MCF 10A (cell line): ENCODE results near the gene APOLD1. TPM values are rescaled to one million over a fixed set of nuclear protein-coding genes. Genes with fewer than 3 reads are reported as not detected.
"Not testable (repeated sequence)": the region's sequence is repeated elsewhere in the genome, so short reads cannot be mapped to it uniquely, and the experiment has no call there.

Experiments used
- BruUV-seq: library from RNA; stranded (reverse); fragments of 400-500 nt; replicated peaks from 2 replicates; lab custom pipeline; 2021; lab: Mats Ljungman, UMichigan
- CTCF ChIA-PET: fragments of 300-600 bp; sonication (Branson Sonifier 250); formaldehyde crosslinking; extraction: SDS; loops from one replicate; lab custom pipeline; 2021; ENCODE audit warnings: antibody characterized with exemption, inconsistent platforms; lab: Yijun Ruan, JAX
- POLR2A ChIA-PET: fragments of 300-600, 350-650 bp; sonication (Branson Sonifier 250); formaldehyde crosslinking; extraction: SDS; loops from one replicate; lab custom pipeline; 2020; ENCODE audit warnings: antibody characterized with exemption, inconsistent platforms; lab: Yijun Ruan, JAX
- DNase-seq: peaks from one replicate; pipeline ENCODE4 v3.0.0-alpha.2; 2018; ENCODE audit not compliant: unreplicated experiment
- H3K27ac Mint-ChIP-seq: one replicate; pipeline ENCODE4 v1.8.0; 2022; ENCODE audit warnings: mild to moderate bottlenecking, low read depth, mixed read lengths; ENCODE audit not compliant: unreplicated experiment
- H3K27me3 Mint-ChIP-seq: one replicate; pipeline ENCODE4 v1.8.0; 2022; ENCODE audit warnings: mixed read lengths; ENCODE audit not compliant: insufficient read depth, unreplicated experiment
- H3K36me3 Mint-ChIP-seq: one replicate; pipeline ENCODE4 v1.8.0; 2022; ENCODE audit warnings: mild to moderate bottlenecking, moderate library complexity, mixed read lengths; ENCODE audit not compliant: insufficient read depth, unreplicated experiment
- H3K4me1 Mint-ChIP-seq: one replicate; pipeline ENCODE4 v1.8.0; 2022; ENCODE audit warnings: mixed read lengths; ENCODE audit not compliant: insufficient read depth, unreplicated experiment
- H3K4me3 Mint-ChIP-seq: one replicate; pipeline ENCODE4 v1.8.0; 2022; ENCODE audit warnings: mild to moderate bottlenecking, moderate library complexity, mixed read lengths; ENCODE audit not compliant: unreplicated experiment
- H3K9me3 Mint-ChIP-seq: one replicate; pipeline ENCODE4 v1.8.0; 2022; ENCODE audit warnings: mixed read lengths; ENCODE audit not compliant: unreplicated experiment
- CTCF ChIP-seq: fragments of 200-600 bp; IDR thresholded peaks from one replicate; pipeline ENCODE4 v1.8.0; 2022; ENCODE audit warnings: antibody characterized with exemption, mild to moderate bottlenecking; ENCODE audit not compliant: unreplicated experiment
- intact Hi-C: fragments of 100-400 bp; cut with micrococcal nuclease; formaldehyde crosslinking; loops from 2 replicates; pipeline ENCODE4 v1.14.1; 2022
- total RNA-seq: library from RNA; stranded (reverse); gene quantifications from 2 replicates; pipeline ENCODE4 v1.2.3, GENCODE V29; 2022

APOLD1 gene
- total RNA-seq, 1 experiment from 2014 or later, result 8.0 TPM

- no peak for TF ChIP-seq CTCF
- ChIA-PET CTCF (interaction anchor here (0.6 to 1.8 kb wide), 6 partner anchors 13 to 1680 kb away, joined by 3 to 16 read pairs (median 3); no protein-coding TSS in a partner anchor), POLR2A (interaction anchor here (1.2 to 1.6 kb wide), 5 partner anchors 11 to 83 kb away, joined by 3 to 11 read pairs (median 6); no protein-coding TSS in a partner anchor)
- intact Hi-C loops, result no loop called here
- no TSS peak for BruUV-seq
- Mint-ChIP-seq H3K27me3 (no peaks in the 10 kb centered on the region), H3K36me3 (peaks cover 70% of the 10 kb centered on the region), H3K27ac (peak overlapping the region; percentile 71), H3K9me3 (no peaks in the 10 kb centered on the region), H3K4me1 (peaks cover 46% of the 10 kb centered on the region), H3K4me3 (no peak overlapping the region)
- DNase-seq, result no peak
Observed at GRCh38 chr12:12818701-12819100, 33.2 kb downstream of the APOLD1 start.

GRCh38 chr12:12819221-12819620, 33.8 kb downstream of the APOLD1 start:
- Mint-ChIP-seq H3K27me3 (no peaks in the 10 kb centered on the region), H3K36me3 (peaks cover 70% of the 10 kb centered on the region), H3K9me3 (no peaks in the 10 kb centered on the region), H3K4me1 (peaks cover 46% of the 10 kb centered on the region), H3K4me3 (no peak overlapping the region), H3K27ac (peak overlapping the region; percentile 71)
- ChIA-PET CTCF (interaction anchor here (0.6 to 1.8 kb wide), 7 partner anchors 14 to 1680 kb away, joined by 3 to 16 read pairs (median 3); no protein-coding TSS in a partner anchor), POLR2A (interaction anchor here (0.8 to 1.6 kb wide), 6 partner anchors 10 to 82 kb away, joined by 3 to 11 read pairs (median 6); no protein-coding TSS in a partner anchor)
- no peak for TF ChIP-seq CTCF
- BruUV-seq, result no TSS peak
- intact Hi-C loops, result no loop called here
- no peak for DNase-seq

DNA sequence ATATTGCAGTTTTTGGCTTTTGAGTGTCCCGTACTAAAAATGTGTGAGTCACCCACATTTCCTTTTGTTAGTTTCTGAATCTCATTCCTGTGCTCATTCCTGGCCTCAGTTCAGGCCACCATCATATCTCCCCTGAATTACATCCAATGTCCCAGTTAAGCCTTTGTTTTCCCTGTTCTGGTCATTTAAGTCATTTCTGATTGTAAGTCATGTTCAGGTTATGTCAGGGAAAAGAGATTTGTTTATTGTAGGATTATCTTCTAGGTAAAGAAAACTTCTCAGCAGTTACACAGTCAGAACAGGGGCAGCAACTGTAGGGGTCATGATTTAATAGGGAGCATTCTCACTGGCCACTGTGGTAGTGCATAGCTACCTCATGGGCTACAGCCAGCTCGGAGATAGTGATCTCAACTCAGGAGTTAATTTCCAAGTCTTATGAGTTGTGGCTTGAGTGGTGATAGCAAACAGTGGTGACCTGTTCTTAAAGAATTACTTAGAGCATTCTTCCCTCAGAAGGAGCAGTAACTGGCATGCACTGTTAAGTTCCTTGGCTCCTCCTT, 34.4 kb downstream of the APOLD1 start:
- ChIA-PET POLR2A (interaction anchor here (0.8 to 1.4 kb wide), 6 partner anchors 9 to 82 kb away, joined by 3 to 11 read pairs (median 4); no protein-coding TSS in a partner anchor), CTCF (interaction anchor here (0.8 to 1.8 kb wide), 6 partner anchors 14 to 68 kb away, joined by 3 to 16 read pairs (median 3); no protein-coding TSS in a partner anchor)
- no TSS peak for BruUV-seq
- H3K4me3 Mint-ChIP-seq, result peak overlapping the region; percentile 27
- H3K27ac Mint-ChIP-seq, result peak overlapping the region; percentile 71
- H3K27me3 Mint-ChIP-seq, result no peaks in the 10 kb centered on the region
- peaks cover 70% of the 10 kb centered on the region for H3K36me3 Mint-ChIP-seq
- H3K4me1 Mint-ChIP-seq, result peaks cover 44% of the 10 kb centered on the region
- H3K9me3 Mint-ChIP-seq, result no peaks in the 10 kb centered on the region
- peak; percentile 53 for DNase-seq
- TF ChIP-seq CTCF, result no peak
- intact Hi-C loops, result no loop called here

- H3K27ac Mint-ChIP-seq, result peak overlapping the region; percentile 71
- intact Hi-C loops, H3K9me3 Mint-ChIP-seq, H3K4me3 Mint-ChIP-seq, DNase-seq, H3K27me3 Mint-ChIP-seq, BruUV-seq: not testable (repeated sequence)
- H3K4me1 Mint-ChIP-seq, result peaks cover 38% of the 10 kb centered on the region
- ChIA-PET POLR2A (interaction anchor here (0.5 to 1.1 kb wide), 2 partner anchors 8 to 163 kb away, joined by 3 to 4 read pairs; no protein-coding TSS in a partner anchor), CTCF (interaction anchor here (1.1 to 1.8 kb wide), 4 partner anchors 15 to 31 kb away, joined by 3 to 16 read pairs (median 4); no protein-coding TSS in a partner anchor)
- peaks cover 74% of the 10 kb centered on the region for H3K36me3 Mint-ChIP-seq
Observed at GRCh38 chr12:12820376-12820775, 34.9 kb downstream of the APOLD1 start.
